Esophagus squamous epithelium (tissue), 4 donors: ENCODE measurements around the gene PSG1.
"Not testable (repeated sequence)": the region's sequence is repeated elsewhere in the genome, so short reads cannot be mapped to it uniquely, and the experiment has no call there.

ENCODE experiments used
- CTCF ChIP-seq, 6 experiments: fragments of 450-650 bp in 4 of 6; fragments of 200-600 bp in 2 of 6; sonication (generic) in 2 of 6; IDR thresholded peaks; one replicate each; pipeline ENCODE4 v1.5.1; 2016 to 2019; ENCODE audit warnings: antibody characterized with exemption in 6 of 6, mild to moderate bottlenecking in 4 of 6, moderate library complexity in 4 of 6
- POLR2A ChIP-seq, 4 donors: fragments of 450-650 bp; IDR thresholded peaks; one replicate each; pipeline ENCODE4 v1.6.1; 2017; ENCODE audit warnings: antibody characterized with exemption in 4 of 4, mild to moderate bottlenecking in 4 of 4, moderate library complexity in 3 of 4

- not testable (repeated sequence) for TF ChIP-seq POLR2A, CTCF (IDR thresholded peaks at IDR 0.05)
Measured at GRCh38 chr19:42899110-42899509, 19.6 kb upstream of the PSG1 start.
